H1 (cell line): Measurements from ENCODE around the gene MEDAG. TPM values are rescaled to one million over a fixed set of nuclear protein-coding genes. Genes with fewer than 3 reads are reported as not detected.

Experiments
- CEBPB ChIP-seq: IDR thresholded peaks from 2 replicates; pipeline ENCODE4 v1.6.1; 2012; ENCODE audit warnings: low read depth, low read length
- CTBP2 ChIP-seq: IDR thresholded peaks from 2 replicates; pipeline ENCODE4 v1.7.0; 2011; ENCODE audit warnings: borderline replicate concordance, mild to moderate bottlenecking, moderate library complexity, mixed read lengths, low read length; ENCODE audit not compliant: insufficient read depth, insufficient read length
- EGR1 ChIP-seq: IDR thresholded peaks from 2 replicates; pipeline ENCODE4 v1.6.1; 2011; ENCODE audit warnings: low read depth, low read length, borderline replicate concordance
- NANOG ChIP-seq: IDR thresholded peaks from 2 replicates; pipeline ENCODE4 v1.6.1; 2011; ENCODE audit warnings: low read length, low read depth, mild to moderate bottlenecking, inconsistent platforms; ENCODE audit not compliant: insufficient read depth, poor library complexity, severe bottlenecking
- RFX5 ChIP-seq: IDR thresholded peaks from 2 replicates; pipeline ENCODE4 v1.6.1; 2011; ENCODE audit warnings: low read depth, low read length, improper control_type of control experiment, borderline replicate concordance
- SAP30 ChIP-seq: fragments of 300-600 bp; sonication (generic); IDR thresholded peaks from 2 replicates; pipeline ENCODE4 v1.7.1; 2012; ENCODE audit warnings: low read length, moderate library complexity, mild to moderate bottlenecking, inconsistent platforms; ENCODE audit not compliant: insufficient read depth, insufficient replicate concordance
- SIX5 ChIP-seq: IDR thresholded peaks from 2 replicates; pipeline ENCODE4 v1.6.1; 2011; ENCODE audit warnings: mild to moderate bottlenecking, low read depth, low read length
- TAF1 ChIP-seq: IDR thresholded peaks from 2 replicates; pipeline ENCODE4 v1.6.1; 2011; ENCODE audit warnings: mild to moderate bottlenecking, low read depth, low read length
- TCF12 ChIP-seq: IDR thresholded peaks from 2 replicates; pipeline ENCODE4 v1.6.1; 2011; ENCODE audit warnings: low read depth, mild to moderate bottlenecking, low read length
- polyA plus RNA-seq, 7 experiments: library from polyadenylated mRNA; depleted of rRNA in 3 of 7; stranded (reverse) in 5 of 7; unstranded in 2 of 7; fragments of >200 nt in 5 of 7; fragments of 200-250 nt in 2 of 7; gene quantifications; 1 replicate in 5 of 7; 2 replicates in 1 of 7; 4 replicates in 1 of 7; pipeline versions ENCODE4 v1.2.1 to v1.2.3, GENCODE V29; 2011 to 2013; ENCODE audit warnings: missing spikeins in 2 of 7, mixed read lengths in 2 of 7
- total RNA-seq: library from RNA; stranded (reverse); fragmentation: NEBNext Ultra II Directional; extraction: Animal tissue kit (Norgen Biotek cat#: 25700); gene quantifications from 2 replicates; pipeline ENCODE4 v1.2.1, GENCODE V29; 2021
- TF ChIP-seq, protein P1 (sequence below): fragments of 300-600 bp; sonication (generic); IDR thresholded peaks from 2 replicates; pipeline ENCODE4 v1.7.1; 2012; ENCODE audit warnings: low read length, moderate library complexity, mild to moderate bottlenecking, inconsistent platforms; ENCODE audit not compliant: insufficient replicate concordance

Gene MEDAG
- total and polyA plus RNA-seq, 2 of the 8 experiments (the other 6 are each of a cell fraction or from before 2014, with no cell fraction given), result 2.1 to 3.1 TPM

- TF ChIP-seq, protein P1, sequence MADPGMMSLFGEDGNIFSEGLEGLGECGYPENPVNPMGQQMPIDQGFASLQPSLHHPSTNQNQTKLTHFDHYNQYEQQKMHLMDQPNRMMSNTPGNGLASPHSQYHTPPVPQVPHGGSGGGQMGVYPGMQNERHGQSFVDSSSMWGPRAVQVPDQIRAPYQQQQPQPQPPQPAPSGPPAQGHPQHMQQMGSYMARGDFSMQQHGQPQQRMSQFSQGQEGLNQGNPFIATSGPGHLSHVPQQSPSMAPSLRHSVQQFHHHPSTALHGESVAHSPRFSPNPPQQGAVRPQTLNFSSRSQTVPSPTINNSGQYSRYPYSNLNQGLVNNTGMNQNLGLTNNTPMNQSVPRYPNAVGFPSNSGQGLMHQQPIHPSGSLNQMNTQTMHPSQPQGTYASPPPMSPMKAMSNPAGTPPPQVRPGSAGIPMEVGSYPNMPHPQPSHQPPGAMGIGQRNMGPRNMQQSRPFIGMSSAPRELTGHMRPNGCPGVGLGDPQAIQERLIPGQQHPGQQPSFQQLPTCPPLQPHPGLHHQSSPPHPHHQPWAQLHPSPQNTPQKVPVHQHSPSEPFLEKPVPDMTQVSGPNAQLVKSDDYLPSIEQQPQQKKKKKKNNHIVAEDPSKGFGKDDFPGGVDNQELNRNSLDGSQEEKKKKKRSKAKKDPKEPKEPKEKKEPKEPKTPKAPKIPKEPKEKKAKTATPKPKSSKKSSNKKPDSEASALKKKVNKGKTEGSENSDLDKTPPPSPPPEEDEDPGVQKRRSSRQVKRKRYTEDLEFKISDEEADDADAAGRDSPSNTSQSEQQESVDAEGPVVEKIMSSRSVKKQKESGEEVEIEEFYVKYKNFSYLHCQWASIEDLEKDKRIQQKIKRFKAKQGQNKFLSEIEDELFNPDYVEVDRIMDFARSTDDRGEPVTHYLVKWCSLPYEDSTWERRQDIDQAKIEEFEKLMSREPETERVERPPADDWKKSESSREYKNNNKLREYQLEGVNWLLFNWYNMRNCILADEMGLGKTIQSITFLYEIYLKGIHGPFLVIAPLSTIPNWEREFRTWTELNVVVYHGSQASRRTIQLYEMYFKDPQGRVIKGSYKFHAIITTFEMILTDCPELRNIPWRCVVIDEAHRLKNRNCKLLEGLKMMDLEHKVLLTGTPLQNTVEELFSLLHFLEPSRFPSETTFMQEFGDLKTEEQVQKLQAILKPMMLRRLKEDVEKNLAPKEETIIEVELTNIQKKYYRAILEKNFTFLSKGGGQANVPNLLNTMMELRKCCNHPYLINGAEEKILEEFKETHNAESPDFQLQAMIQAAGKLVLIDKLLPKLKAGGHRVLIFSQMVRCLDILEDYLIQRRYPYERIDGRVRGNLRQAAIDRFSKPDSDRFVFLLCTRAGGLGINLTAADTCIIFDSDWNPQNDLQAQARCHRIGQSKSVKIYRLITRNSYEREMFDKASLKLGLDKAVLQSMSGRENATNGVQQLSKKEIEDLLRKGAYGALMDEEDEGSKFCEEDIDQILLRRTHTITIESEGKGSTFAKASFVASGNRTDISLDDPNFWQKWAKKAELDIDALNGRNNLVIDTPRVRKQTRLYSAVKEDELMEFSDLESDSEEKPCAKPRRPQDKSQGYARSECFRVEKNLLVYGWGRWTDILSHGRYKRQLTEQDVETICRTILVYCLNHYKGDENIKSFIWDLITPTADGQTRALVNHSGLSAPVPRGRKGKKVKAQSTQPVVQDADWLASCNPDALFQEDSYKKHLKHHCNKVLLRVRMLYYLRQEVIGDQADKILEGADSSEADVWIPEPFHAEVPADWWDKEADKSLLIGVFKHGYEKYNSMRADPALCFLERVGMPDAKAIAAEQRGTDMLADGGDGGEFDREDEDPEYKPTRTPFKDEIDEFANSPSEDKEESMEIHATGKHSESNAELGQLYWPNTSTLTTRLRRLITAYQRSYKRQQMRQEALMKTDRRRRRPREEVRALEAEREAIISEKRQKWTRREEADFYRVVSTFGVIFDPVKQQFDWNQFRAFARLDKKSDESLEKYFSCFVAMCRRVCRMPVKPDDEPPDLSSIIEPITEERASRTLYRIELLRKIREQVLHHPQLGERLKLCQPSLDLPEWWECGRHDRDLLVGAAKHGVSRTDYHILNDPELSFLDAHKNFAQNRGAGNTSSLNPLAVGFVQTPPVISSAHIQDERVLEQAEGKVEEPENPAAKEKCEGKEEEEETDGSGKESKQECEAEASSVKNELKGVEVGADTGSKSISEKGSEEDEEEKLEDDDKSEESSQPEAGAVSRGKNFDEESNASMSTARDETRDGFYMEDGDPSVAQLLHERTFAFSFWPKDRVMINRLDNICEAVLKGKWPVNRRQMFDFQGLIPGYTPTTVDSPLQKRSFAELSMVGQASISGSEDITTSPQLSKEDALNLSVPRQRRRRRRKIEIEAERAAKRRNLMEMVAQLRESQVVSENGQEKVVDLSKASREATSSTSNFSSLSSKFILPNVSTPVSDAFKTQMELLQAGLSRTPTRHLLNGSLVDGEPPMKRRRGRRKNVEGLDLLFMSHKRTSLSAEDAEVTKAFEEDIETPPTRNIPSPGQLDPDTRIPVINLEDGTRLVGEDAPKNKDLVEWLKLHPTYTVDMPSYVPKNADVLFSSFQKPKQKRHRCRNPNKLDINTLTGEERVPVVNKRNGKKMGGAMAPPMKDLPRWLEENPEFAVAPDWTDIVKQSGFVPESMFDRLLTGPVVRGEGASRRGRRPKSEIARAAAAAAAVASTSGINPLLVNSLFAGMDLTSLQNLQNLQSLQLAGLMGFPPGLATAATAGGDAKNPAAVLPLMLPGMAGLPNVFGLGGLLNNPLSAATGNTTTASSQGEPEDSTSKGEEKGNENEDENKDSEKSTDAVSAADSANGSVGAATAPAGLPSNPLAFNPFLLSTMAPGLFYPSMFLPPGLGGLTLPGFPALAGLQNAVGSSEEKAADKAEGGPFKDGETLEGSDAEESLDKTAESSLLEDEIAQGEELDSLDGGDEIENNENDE, result no peak
- no peak for TF ChIP-seq TCF12
- no peak for TF ChIP-seq CTBP2
- no peak for TF ChIP-seq EGR1
- TF ChIP-seq CEBPB, result no peak
- no peak for TF ChIP-seq NANOG
- TF ChIP-seq TAF1, result no peak
- TF ChIP-seq SAP30, result no peak
- TF ChIP-seq SIX5, result no peak
- no peak for TF ChIP-seq RFX5
Observed at GRCh38 chr13:30963791-30964190, 57.7 kb downstream of the MEDAG start (continued).
